Stomach (tissue), 9 donors: ENCODE results near the gene KCNQ1. TPM values are rescaled to one million over a fixed set of nuclear protein-coding genes. Genes with fewer than 3 reads are reported as not detected.

Experiments
- DNase-seq, 2 donors: peaks; one replicate each; pipeline versions ENCODE4 v3.0.0 to v3.0.0-alpha.2; 2013 to 2019
- H3K27ac ChIP-seq, 5 donors: fragments of 200-600 bp in 4 of 5; sonication (generic) in 4 of 5; one replicate each; pipeline ENCODE4 v1.5.1; 2013 to 2019; ENCODE audit warnings: mild to moderate bottlenecking in 1 of 5, moderate library complexity in 1 of 5
- H3K27me3 ChIP-seq, 3 donors: fragments of 200-600 bp; sonication (generic); one replicate each; pipeline ENCODE4 v1.5.1; 2017 to 2019; ENCODE audit warnings: mixed run types in 1 of 3
- H3K36me3 ChIP-seq, 4 donors: fragments of 200-600 bp; sonication (generic); 1 replicate in 3 of 4; 2 replicates in 1 of 4; pipeline ENCODE4 v1.5.1; 2016 to 2019
- H3K4me1 ChIP-seq, 4 donors: fragments of 200-600 bp; sonication (generic); one replicate each; pipeline ENCODE4 v1.5.1; 2016 to 2019
- H3K4me3 ChIP-seq, 4 donors: fragments of 200-600 bp; sonication (generic) in 3 of 4; one replicate each; pipeline ENCODE4 v1.5.1; 2016 to 2019; ENCODE audit warnings: mild to moderate bottlenecking in 1 of 4
- H3K9me3 ChIP-seq, 4 donors: fragments of 200-600 bp; sonication (generic); one replicate each; pipeline ENCODE4 v1.5.1; 2016 to 2019
- CTCF ChIP-seq, 7 experiments: fragments of 450-650 bp in 4 of 7; fragments of 200-600 bp in 3 of 7; sonication (generic) in 3 of 7; IDR thresholded peaks; one replicate each; pipeline ENCODE4 v1.5.1; 2016 to 2019; ENCODE audit warnings: antibody characterized with exemption in 7 of 7, control low read depth in 2 of 7, mild to moderate bottlenecking in 1 of 7
- EP300 ChIP-seq: sonication (generic); formaldehyde crosslinking; IDR thresholded peaks from one replicate; pipeline ENCODE4 v1.6.1; 2017; ENCODE audit warnings: antibody characterized with exemption
- POLR2A ChIP-seq, 4 donors: fragments of 450-650 bp; IDR thresholded peaks; one replicate each; pipeline ENCODE4 v1.6.1; 2016; ENCODE audit warnings: antibody characterized with exemption in 4 of 4, control low read depth in 2 of 4, mild to moderate bottlenecking in 1 of 4, moderate library complexity in 1 of 4
- POLR2AphosphoS5 ChIP-seq, 3 donors: sonication (generic); formaldehyde crosslinking; IDR thresholded peaks; one replicate each; pipeline ENCODE4 v1.6.1; 2016; ENCODE audit warnings: antibody characterized with exemption in 3 of 3
- WGBS, 5 donors: extraction: QIAGEN DNeasy Blood & Tissue Kit in 3 of 5; methylation state at CpG; one replicate each; pipeline versions ENCODE4 v1.1.5 to v1.1.7; 2013 to 2018; 5-methylcytosine and 5-hydroxymethylcytosine counted together
- intact Hi-C: fragments of 100-400 bp; cut with DNase I; formaldehyde crosslinking; loops from one replicate; pipeline ENCODE4 v1.15.1; 2023; ENCODE audit warnings: low total_unique reads
- polyA plus RNA-seq, 3 donors: library from polyadenylated mRNA; stranded (reverse); fragments of 200-250 nt; gene quantifications; one replicate each; pipeline ENCODE4 v1.2.3, GENCODE V29; 2013
- total RNA-seq, 5 donors: library from RNA; depleted of rRNA; stranded (reverse); fragments of >200 nt; gene quantifications; one replicate each; pipeline versions ENCODE4 v1.1.0 to v1.2.3, GENCODE V29; 2014 to 2016
- donor health status: healthy with polysubstance abuse.
- donor health status: Bipolar disorder and iron deficiency.
- donor health status: healthy.

KCNQ1 gene
- total and polyA plus RNA-seq, 8 donors = 12.1 to 155 (median 49.0) TPM

- H3K27ac ChIP-seq = no peak overlapping the region
- H3K9me3 ChIP-seq = peaks cover 0 to 25% (median 15%) of the 10 kb centered on the region in 4 donors
- WGBS, 5 donors = 84 to 97% (median 94%) methylated on average over 7 to 8 of the region's 8 CpGs
- H3K27me3 ChIP-seq = no peaks in the 10 kb centered on the region
- intact Hi-C loops = no loop called here
- H3K4me3 ChIP-seq = no peak overlapping the region
- peaks cover 20 to 36% (median 26%) of the 10 kb centered on the region in 4 donors for H3K4me1 ChIP-seq
- DNase-seq = no peak
- no peaks in the 10 kb centered on the region for H3K36me3 ChIP-seq
- no peak for TF ChIP-seq POLR2AphosphoS5 (IDR thresholded peaks at IDR 0.05)
- TF ChIP-seq CTCF (IDR thresholded peaks at IDR 0.05) = no peak
- TF ChIP-seq EP300 = no peak
- TF ChIP-seq POLR2A (IDR thresholded peaks at IDR 0.05) = no peak
Observed at GRCh38 chr11:2821891-2822290, 377.1 kb downstream of the KCNQ1 start.

- intact Hi-C loops = no loop called here
- TF ChIP-seq EP300 (no peak), CTCF (IDR thresholded peaks at IDR 0.05) (no peak)
- WGBS, 5 donors = 57 to 77% (median 69%) methylated on average over 12 to 18 of the region's 18 CpGs
- H3K4me1 ChIP-seq = peaks cover 20 to 37% (median 28%) of the 10 kb centered on the region in 4 donors
- H3K36me3 ChIP-seq = no peaks in the 10 kb centered on the region
- no peak overlapping the region for H3K4me3 ChIP-seq
- H3K27ac ChIP-seq = peak overlapping the region; percentile 40 to 87 (median 86)
- peaks cover 0 to 28% (median 16%) of the 10 kb centered on the region in 4 donors for H3K9me3 ChIP-seq
- H3K27me3 ChIP-seq = no peaks in the 10 kb centered on the region
- DNase-seq = no peak
Observed at GRCh38 chr11:2824851-2825250, 380.0 kb downstream of the KCNQ1 start.

- peak overlapping the region in 1 of 4 donors; percentile 0 for H3K4me3 ChIP-seq
- 28 to 42% (median 35%) methylated on average over 18 to 22 of the region's 22 CpGs for WGBS, 5 donors
- no peak for TF ChIP-seq EP300
- TF ChIP-seq POLR2AphosphoS5 (IDR thresholded peaks at IDR 0.05) = peak in 2 of 3 donors; percentile 47 to 59
- peak in 1 of 7 experiments; percentile 9 for TF ChIP-seq CTCF (IDR thresholded peaks at IDR 0.05)
- no peak for TF ChIP-seq POLR2A (IDR thresholded peaks at IDR 0.05)
- H3K36me3 ChIP-seq = no peaks in the 10 kb centered on the region
- H3K27me3 ChIP-seq = no peaks in the 10 kb centered on the region
- intact Hi-C loops = no loop called here
- H3K4me1 ChIP-seq = peaks cover 20 to 37% (median 28%) of the 10 kb centered on the region in 4 donors
- H3K9me3 ChIP-seq = peaks cover 0 to 28% (median 16%) of the 10 kb centered on the region in 4 donors
- peak; percentile 56 to 76 for DNase-seq
- H3K27ac ChIP-seq = peak overlapping the region; percentile 40 to 87 (median 86)
Observed at GRCh38 chr11:2825261-2825888, 380.6 kb downstream of the KCNQ1 start.

- intact Hi-C loops = no loop called here
- Histone ChIP-seq H3K4me3 (peak overlapping the region in 2 of 4 donors; percentile 0 to 1), H3K9me3 (peaks cover 0 to 28% (median 16%) of the 10 kb centered on the region in 4 donors), H3K36me3 (no peaks in the 10 kb centered on the region), H3K27me3 (no peaks in the 10 kb centered on the region), H3K27ac (peak overlapping the region; percentile 41 to 87 (median 86)), H3K4me1 (peaks cover 20 to 37% (median 28%) of the 10 kb centered on the region in 4 donors)
- no peak for TF ChIP-seq EP300
- TF ChIP-seq POLR2AphosphoS5 (IDR thresholded peaks at IDR 0.05) = peak; percentile 51 to 71 (median 56)
- 43 to 68% (median 52%) methylated on average over 13 to 29 of the region's 29 CpGs for WGBS, 5 donors
- peak in 1 of 2 donors; percentile 91 for DNase-seq
Observed at GRCh38 chr11:2825889-2826678, 381.3 kb downstream of the KCNQ1 start.
